ENCODE measurements around the gene MFSD11.

GRCh38 chr17:76735586-76736348 lies 2.2 kb upstream of the MFSD11 start:
- no peak for TF ChIP-seq CTCF (IDR thresholded peaks at IDR 0.05 in 8 of 11, conservative IDR thresholded peaks at IDR 0.05 in 3 of 11)
- TF ChIP-seq POLR2AphosphoS5 (IDR thresholded peaks at IDR 0.05) = no peak
- TF ChIP-seq POLR2A (IDR thresholded peaks at IDR 0.05) = no peak

All from spleen (tissue), 7 donors.